ENCODE measurements around the gene SCAMP5.

- TF ChIP-seq CTCF (conservative IDR thresholded peaks at IDR 0.05; ENCODE audit: low read depth, low read length): no peak
- TF ChIP-seq SMC3 (IDR thresholded peaks at IDR 0.05; ENCODE audit: low read depth, low read length): no peak
- TF ChIP-seq BHLHE40 (IDR thresholded peaks at IDR 0.05; ENCODE audit: low read depth, low read length): no peak
- no peak for TF ChIP-seq POLR2A (IDR thresholded peaks at IDR 0.05; ENCODE audit: low read depth, low read length)
- TF ChIP-seq USF2 (IDR thresholded peaks at IDR 0.05; ENCODE audit: low read depth, low read length): no peak
- no peak for TF ChIP-seq CEBPB (IDR thresholded peaks at IDR 0.05; ENCODE audit: low read depth, low read length)
- no peak for TF ChIP-seq ELK1 (IDR thresholded peaks at IDR 0.05; ENCODE audit: borderline replicate concordance, low read depth, low read length)
Observed at GRCh38 chr15:75054172-75054897, 59.0 kb downstream of the SCAMP5 start.
